HPDE6-E6E7 (cell line): ENCODE data around the gene GABPB2.
A peak's percentile ranks its signal among the peaks of the same experiment; 100 is the strongest.

Experiments
- DNase-seq: peaks from one replicate; pipeline ENCODE4 v3.0.0; 2011; ENCODE audit warnings: missing footprints; ENCODE audit errors: extremely low spot score

The GABPB2 gene

GRCh38 chr1:151133018-151133806, 62.7 kb downstream of the GABPB2 start:
- DNase-seq, result no peak

GRCh38 chr1:151134396-151134795, 63.8 kb downstream of the GABPB2 start:
- no peak for DNase-seq

- no peak for DNase-seq
Measured at GRCh38 chr1:151134991-151135390, 64.4 kb downstream of the GABPB2 start.

- no peak for DNase-seq
Measured at GRCh38 chr1:151135433-151136385, 65.1 kb downstream of the GABPB2 start.

- no peak for DNase-seq
Measured at GRCh38 chr1:151137789-151138188, 67.2 kb downstream of the GABPB2 start.

GRCh38 chr1:151142411-151143056, 72.0 kb downstream of the GABPB2 start:
- no peak for DNase-seq

- DNase-seq, result no peak
Measured at GRCh38 chr1:151143057-151143435, 72.5 kb downstream of the GABPB2 start.

GRCh38 chr1:151143986-151144385, 73.4 kb downstream of the GABPB2 start:
- DNase-seq, result no peak

GRCh38 chr1:151144474-151145303, 74.1 kb downstream of the GABPB2 start:
- DNase-seq, result no peak

- no peak for DNase-seq
Measured at GRCh38 chr1:151145304-151146071, 74.9 kb downstream of the GABPB2 start.

- no peak for DNase-seq
Measured at GRCh38 chr1:151146072-151146411, 75.5 kb downstream of the GABPB2 start.

GRCh38 chr1:151146412-151147131, 76.0 kb downstream of the GABPB2 start, which contains the start of gene SEMA6C:
TSS of gene SEMA6C (minus strand) at chr1:151146631. CDS start at chr1:151142621, 4,010 bp downstream.
- peak; percentile 95 for DNase-seq

GRCh38 chr1:151147132-151147503, 76.6 kb downstream of the GABPB2 start:
- no peak for DNase-seq

GRCh38 chr1:151147665-151148064, 77.1 kb downstream of the GABPB2 start:
- no peak for DNase-seq

GRCh38 chr1:151156515-151156819, 85.9 kb downstream of the GABPB2 start, which contains the start of gene TNFAIP8L2:
TSS of gene TNFAIP8L2 (plus strand) at chr1:151156649. CDS start at chr1:151158698, 2,049 bp downstream.
- DNase-seq, result no peak

GRCh38 chr1:151157067-151157531, 86.5 kb downstream of the GABPB2 start:
- DNase-seq, result no peak

- DNase-seq, result no peak
Measured at GRCh38 chr1:151158326-151158725, 87.8 kb downstream of the GABPB2 start.

GRCh38 chr1:151158751-151159251, 88.2 kb downstream of the GABPB2 start:
- DNase-seq, result no peak

GRCh38 chr1:151159373-151159772, 88.8 kb downstream of the GABPB2 start:
- DNase-seq, result no peak
